ENCODE measurements around the gene RIC3. TPM values are rescaled to one million over a fixed set of nuclear protein-coding genes. Genes with fewer than 3 reads are reported as not detected.

The RIC3 gene
- total RNA-seq, 1 experiment from 2014 or later, result not detected

DNA sequence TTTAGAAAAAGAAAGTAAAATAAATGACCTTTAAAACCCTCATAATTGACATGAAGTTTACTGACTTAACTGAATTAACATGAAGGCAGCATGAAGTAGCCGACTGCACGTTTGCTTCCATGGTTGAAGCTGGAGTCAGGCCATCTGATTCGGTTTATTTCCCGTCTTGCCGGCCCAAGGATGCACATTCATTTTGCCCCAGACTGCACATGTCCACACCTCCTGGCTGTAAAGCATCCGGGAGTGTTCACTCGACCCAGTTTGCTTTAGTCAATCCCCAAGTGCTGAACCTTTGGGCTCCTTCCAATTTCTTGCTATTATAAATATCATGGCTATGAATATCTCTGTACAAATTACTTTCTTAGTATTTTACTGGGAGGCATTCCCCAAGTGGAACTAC, 105.5 kb downstream of the RIC3 start (continued):
- TF ChIP-seq EGR1 (IDR thresholded peaks at IDR 0.05; ENCODE audit: low read depth) (no peak), SIN3A (IDR thresholded peaks at IDR 0.05; ENCODE audit: low read depth) (no peak), ZNF274 (IDR thresholded peaks at IDR 0.05; ENCODE audit: low read depth, low read length) (no peak), ZFX (IDR thresholded peaks at IDR 0.05) (no peak), RAD21 (IDR thresholded peaks at IDR 0.05; ENCODE audit: low read depth) (no peak)

DNA sequence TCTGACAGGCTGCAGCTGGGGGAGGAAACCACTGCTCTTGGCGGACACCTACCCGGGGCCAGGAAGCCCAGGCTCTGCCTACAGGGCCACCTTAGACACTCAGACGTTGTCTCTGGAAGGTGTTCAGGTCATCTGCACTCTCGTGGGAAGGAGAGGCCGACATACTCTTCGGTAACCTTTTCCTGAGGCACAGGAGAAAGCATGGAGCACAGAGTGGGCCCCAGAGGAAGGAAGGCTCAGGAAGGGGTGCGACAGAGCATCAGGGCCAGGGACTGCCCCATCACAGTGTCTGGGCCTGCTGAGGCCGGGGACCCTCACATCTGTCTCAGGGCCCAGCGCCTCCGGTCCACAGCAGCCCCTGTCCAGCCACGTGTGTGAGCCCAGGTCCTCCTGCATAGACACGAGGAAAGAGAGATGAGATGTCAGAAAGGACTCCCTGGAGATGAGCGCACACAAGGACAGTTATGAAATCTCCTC, 106.0 kb downstream of the RIC3 start:
- Histone ChIP-seq H3K27ac (ENCODE audit: low read depth, low read length) (no peak overlapping the region), H2AFZ (ENCODE audit: low read depth, low read length, poor library complexity, severe bottlenecking) (no peak overlapping the region), H3K36me3 (ENCODE audit: control insufficient read depth in 1 of 2, insufficient read depth in 2 of 2, low read length in 2 of 2) (no peaks in the 10 kb centered on the region), H3K27me3 (ENCODE audit: insufficient read depth, low read length) (no peaks in the 10 kb centered on the region), H3K4me2 (ENCODE audit: low read length) (no peak overlapping the region), H3K4me3 (replicated peaks in 1 of 2; ENCODE audit: low read depth in 1 of 2, low read length in 2 of 2) (no peak overlapping the region), H3K79me2 (ENCODE audit: insufficient read depth, low read length) (no peaks in the 10 kb centered on the region), H3K4me1 (ENCODE audit: control insufficient read depth in 1 of 2, insufficient read depth in 2 of 2, low read length in 2 of 2) (no peaks in the 10 kb centered on the region), H3K9me2 (ENCODE audit: insufficient read depth) (no peaks in the 10 kb centered on the region), H4K20me1 (ENCODE audit: insufficient read depth) (no peaks in the 10 kb centered on the region), H3K9me3 (ENCODE audit: control insufficient read depth in 1 of 2, insufficient read depth in 1 of 2, low read depth in 1 of 2, low read length in 2 of 2) (no peaks in the 10 kb centered on the region), H3K9ac (ENCODE audit: low read length) (no peak overlapping the region)
- intact Hi-C loops (cut with micrococcal nuclease), result no loop called here
- ATAC-seq (no peak), DNase-seq (ENCODE audit: low read depth, low spot score) (no peak)
- RAD21 ChIA-PET (ENCODE audit: low non-redundant PET in 1 of 2, low total read pairs in 2 of 2, uncharacterized antibody in 2 of 2, unreplicated experiment in 2 of 2), result no interaction called here
- CTCF ChIA-PET, result no interaction called here
- POLR2A ChIA-PET, result no interaction called here
- TF ChIP-seq FOSL1 (IDR thresholded peaks at IDR 0.05; ENCODE audit: low read depth) (no peak), POLR2AphosphoS5 (IDR thresholded peaks at IDR 0.05; ENCODE audit: low read depth, low read length) (no peak), YY1 (IDR thresholded peaks at IDR 0.05; ENCODE audit: extremely low read depth, insufficient replicate concordance, low read depth, low read length) (no peak), SP1 (IDR thresholded peaks at IDR 0.05; ENCODE audit: low read depth) (no peak), RAD21 (IDR thresholded peaks at IDR 0.05; ENCODE audit: low read depth) (no peak), CBX3 (IDR thresholded peaks at IDR 0.05; ENCODE audit: low read depth) (no peak), EZH2 (IDR thresholded peaks at IDR 0.05) (no peak), ZFX (IDR thresholded peaks at IDR 0.05) (no peak), SIN3A (IDR thresholded peaks at IDR 0.05; ENCODE audit: low read depth) (no peak)
- TF ChIP-seq, protein P1, sequence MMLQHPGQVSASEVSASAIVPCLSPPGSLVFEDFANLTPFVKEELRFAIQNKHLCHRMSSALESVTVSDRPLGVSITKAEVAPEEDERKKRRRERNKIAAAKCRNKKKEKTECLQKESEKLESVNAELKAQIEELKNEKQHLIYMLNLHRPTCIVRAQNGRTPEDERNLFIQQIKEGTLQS (IDR thresholded peaks at IDR 0.05), result no peak
- no TSS peak for BruUV-seq (replicated peaks)
